ENCODE data around the gene DCC.

The DCC gene

GRCh38 chr18:52577795-52578194, 237.8 kb downstream of the DCC start:
- no peaks in the 10 kb centered on the region for H3K79me2 ChIP-seq (ENCODE audit: low read length)
- no peaks in the 10 kb centered on the region for H4K20me1 ChIP-seq (ENCODE audit: insufficient read depth, low read length)
- no peaks in the 10 kb centered on the region for H3F3A ChIP-seq (ENCODE audit: insufficient read depth, low read length)
- no peaks in the 10 kb centered on the region for H3K4me1 ChIP-seq (ENCODE audit: low read length)
- H3K9me2 ChIP-seq (replicated peaks; ENCODE audit: insufficient read depth, low read length): no peaks in the 10 kb centered on the region
- no peaks in the 10 kb centered on the region for H3K36me3 ChIP-seq (replicated peaks; ENCODE audit: insufficient read depth, low read length)
- DNase-seq: no peak
- no peaks in the 10 kb centered on the region for H3K9me3 ChIP-seq (replicated peaks; ENCODE audit: insufficient read depth, low read length)
- no peaks in the 10 kb centered on the region for H3K27me3 ChIP-seq (replicated peaks; ENCODE audit: insufficient read depth, low read length)
- H3K4me3 ChIP-seq (ENCODE audit: low read length): no peak overlapping the region
- no peak overlapping the region for H2AFZ ChIP-seq (ENCODE audit: low read length)
- no peak overlapping the region for H3K27ac ChIP-seq (ENCODE audit: low read length)
- no peak for TF ChIP-seq CTCF (IDR thresholded peaks at IDR 0.05; ENCODE audit: low read length)
- no peak overlapping the region for H3K4me2 ChIP-seq (ENCODE audit: low read depth, low read length)
- H3K9ac ChIP-seq (ENCODE audit: low read length): no peak overlapping the region

- Histone ChIP-seq H4K20me1 (ENCODE audit: insufficient read depth, low read length) (no peaks in the 10 kb centered on the region), H3F3A (ENCODE audit: insufficient read depth, low read length) (no peaks in the 10 kb centered on the region), H3K27me3 (replicated peaks; ENCODE audit: insufficient read depth, low read length) (no peaks in the 10 kb centered on the region), H3K79me2 (ENCODE audit: low read length) (no peaks in the 10 kb centered on the region), H3K9me2 (replicated peaks; ENCODE audit: insufficient read depth, low read length) (no peaks in the 10 kb centered on the region), H3K4me1 (ENCODE audit: low read length) (no peaks in the 10 kb centered on the region), H3K9me3 (replicated peaks; ENCODE audit: insufficient read depth, low read length) (no peaks in the 10 kb centered on the region), H3K36me3 (replicated peaks; ENCODE audit: insufficient read depth, low read length) (no peaks in the 10 kb centered on the region), H2AFZ (ENCODE audit: low read length) (no peak overlapping the region), H3K4me2 (ENCODE audit: low read depth, low read length) (no peak overlapping the region), H3K27ac (ENCODE audit: low read length) (no peak overlapping the region), H3K9ac (ENCODE audit: low read length) (no peak overlapping the region), H3K4me3 (ENCODE audit: low read length) (no peak overlapping the region)
- TF ChIP-seq CTCF (IDR thresholded peaks at IDR 0.05; ENCODE audit: low read length) (no peak), EZH2 (optimal IDR thresholded peaks at IDR 0.05; ENCODE audit: low read depth, low read length) (no peak), EZH2phosphoT487 (IDR thresholded peaks at IDR 0.05; ENCODE audit: low read length) (no peak)
- DNase-seq: no peak
Observed at GRCh38 chr18:52582061-52582460, 242.1 kb downstream of the DCC start.

GRCh38 chr18:52582516-52582915, 242.5 kb downstream of the DCC start:
- Histone ChIP-seq H3K9me3 (replicated peaks; ENCODE audit: insufficient read depth, low read length) (no peaks in the 10 kb centered on the region), H2AFZ (ENCODE audit: low read length) (no peak overlapping the region), H3K27ac (ENCODE audit: low read length) (no peak overlapping the region), H3K9ac (ENCODE audit: low read length) (no peak overlapping the region), H3K36me3 (replicated peaks; ENCODE audit: insufficient read depth, low read length) (no peaks in the 10 kb centered on the region), H3K79me2 (ENCODE audit: low read length) (no peaks in the 10 kb centered on the region), H3K9me2 (replicated peaks; ENCODE audit: insufficient read depth, low read length) (no peaks in the 10 kb centered on the region), H3K27me3 (replicated peaks; ENCODE audit: insufficient read depth, low read length) (no peaks in the 10 kb centered on the region), H3K4me2 (ENCODE audit: low read depth, low read length) (no peak overlapping the region), H4K20me1 (ENCODE audit: insufficient read depth, low read length) (no peaks in the 10 kb centered on the region), H3K4me3 (ENCODE audit: low read length) (no peak overlapping the region), H3K4me1 (ENCODE audit: low read length) (no peaks in the 10 kb centered on the region), H3F3A (ENCODE audit: insufficient read depth, low read length) (no peaks in the 10 kb centered on the region)
- TF ChIP-seq CTCF (IDR thresholded peaks at IDR 0.05; ENCODE audit: low read length) (no peak), EZH2phosphoT487 (IDR thresholded peaks at IDR 0.05; ENCODE audit: low read length) (no peak), EZH2 (optimal IDR thresholded peaks at IDR 0.05; ENCODE audit: low read depth, low read length) (no peak)
- DNase-seq: no peak

GRCh38 chr18:52588931-52589330, 248.9 kb downstream of the DCC start:
- Histone ChIP-seq H3K4me2 (ENCODE audit: low read depth, low read length) (no peak overlapping the region), H3K27me3 (replicated peaks; ENCODE audit: insufficient read depth, low read length) (no peaks in the 10 kb centered on the region), H3K36me3 (replicated peaks; ENCODE audit: insufficient read depth, low read length) (no peaks in the 10 kb centered on the region), H4K20me1 (ENCODE audit: insufficient read depth, low read length) (no peaks in the 10 kb centered on the region), H3K9ac (ENCODE audit: low read length) (no peak overlapping the region), H2AFZ (ENCODE audit: low read length) (no peak overlapping the region), H3K4me1 (ENCODE audit: low read length) (no peaks in the 10 kb centered on the region), H3K9me3 (replicated peaks; ENCODE audit: insufficient read depth, low read length) (no peaks in the 10 kb centered on the region), H3K9me2 (replicated peaks; ENCODE audit: insufficient read depth, low read length) (no peaks in the 10 kb centered on the region), H3F3A (ENCODE audit: insufficient read depth, low read length) (no peaks in the 10 kb centered on the region), H3K27ac (ENCODE audit: low read length) (no peak overlapping the region), H3K4me3 (ENCODE audit: low read length) (no peak overlapping the region), H3K79me2 (ENCODE audit: low read length) (no peaks in the 10 kb centered on the region)
- TF ChIP-seq EZH2 (optimal IDR thresholded peaks at IDR 0.05; ENCODE audit: low read depth, low read length) (no peak), EZH2phosphoT487 (IDR thresholded peaks at IDR 0.05; ENCODE audit: low read length) (no peak), CTCF (IDR thresholded peaks at IDR 0.05; ENCODE audit: low read length) (no peak)
- no peak for DNase-seq

All from MM.1S (cell line).